SIG-M5 (cell line): Measurements from ENCODE around the gene SLC37A2.

Experiments
- DNase-seq: peaks from one replicate; lab custom pipeline; 2025; lab: John Stamatoyannopoulos, UW

SLC37A2 gene

GRCh38 chr11:125111001-125111342 is 47.9 kb downstream of the SLC37A2 start:
- DNase-seq: no peak

- peak; percentile 75 for DNase-seq
Observed at GRCh38 chr11:125111343-125112207, 48.5 kb downstream of the SLC37A2 start, which contains the start of gene TMEM218. TSS of gene TMEM218 (minus strand) at chr11:125111626. CDS start at chr11:125102241, 9,385 bp downstream.

DNA sequence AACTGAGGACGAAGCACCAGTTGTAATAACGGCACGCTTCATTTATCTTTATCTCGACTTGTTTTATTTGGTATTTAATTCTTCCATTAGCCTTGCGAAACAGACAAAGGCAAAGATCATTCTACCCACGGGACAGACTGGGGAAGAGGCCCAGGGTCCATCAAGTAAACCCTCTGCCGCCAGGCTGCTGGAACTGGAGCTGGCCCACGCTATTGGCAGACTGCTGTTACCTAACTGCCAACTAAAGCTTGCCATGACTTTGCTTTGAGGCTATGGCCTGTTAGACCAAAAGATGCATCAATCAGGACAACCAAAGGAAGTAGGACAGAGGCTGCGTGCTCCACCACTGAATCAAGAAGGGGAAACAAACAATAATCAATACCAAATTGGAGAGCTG is 49.1 kb downstream of the SLC37A2 start:
- DNase-seq: no peak

GRCh38 chr11:125114518-125114917 is 51.4 kb downstream of the SLC37A2 start:
- DNase-seq: no peak

GRCh38 chr11:125117429-125117828 is 54.3 kb downstream of the SLC37A2 start:
- no peak for DNase-seq

GRCh38 chr11:125123194-125123946 is 60.3 kb downstream of the SLC37A2 start:
- no peak for DNase-seq

DNA sequence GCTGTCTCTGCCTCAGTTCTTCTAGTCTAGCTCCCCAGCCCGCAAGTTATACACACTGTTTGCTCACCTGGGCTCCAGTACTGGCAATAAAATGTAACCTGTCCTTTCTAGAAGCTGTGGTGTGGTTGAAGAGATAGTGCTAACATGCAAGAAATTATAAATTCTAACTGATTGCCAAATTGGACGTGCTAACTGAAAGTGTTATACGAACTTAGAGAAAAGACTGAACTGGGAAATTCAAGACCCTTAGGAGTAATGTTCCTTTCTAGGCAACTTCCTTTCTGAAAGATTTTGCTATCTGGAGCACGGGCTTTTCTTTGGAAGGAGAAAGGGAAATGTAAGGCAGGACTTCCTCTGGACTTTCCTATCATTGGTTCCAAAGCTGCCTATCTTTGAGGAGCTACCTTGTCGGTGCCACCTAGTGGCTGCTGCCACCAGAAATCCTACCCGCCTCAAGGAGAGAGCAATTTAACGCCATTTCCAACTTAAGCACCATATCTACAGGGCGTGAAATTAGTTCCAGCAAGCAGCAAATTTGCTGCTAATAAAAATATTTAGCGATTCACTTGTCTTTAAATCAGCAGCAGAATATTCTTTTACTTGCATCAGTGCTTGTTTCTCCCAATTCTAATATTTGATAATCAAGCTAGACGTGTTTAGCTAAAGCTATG is 61.0 kb downstream of the SLC37A2 start:
- DNase-seq: no peak

- no peak for DNase-seq
Observed at GRCh38 chr11:125124618-125124992, 61.5 kb downstream of the SLC37A2 start.

GRCh38 chr11:125128450-125128849 is 65.3 kb downstream of the SLC37A2 start:
- no peak for DNase-seq

- DNase-seq: no peak
Observed at GRCh38 chr11:125129316-125129993, 66.3 kb downstream of the SLC37A2 start.

DNA sequence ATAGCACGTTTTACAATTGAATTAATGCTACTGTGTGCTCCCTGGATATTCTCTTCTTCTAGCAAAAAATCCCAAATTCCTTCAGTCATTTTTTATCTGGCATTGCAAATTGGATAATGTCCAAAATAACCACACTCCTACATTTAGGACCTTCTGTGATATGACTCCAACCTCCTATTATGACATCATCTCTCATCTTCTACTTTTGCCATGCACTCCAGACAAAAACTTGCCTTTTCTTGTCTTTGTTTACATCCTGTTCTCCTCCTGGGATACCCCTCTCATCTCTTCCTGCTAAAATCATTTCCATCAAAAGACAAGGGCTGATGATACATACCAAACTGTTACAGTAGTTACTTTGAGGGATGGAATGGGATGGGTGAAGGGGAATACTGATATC is 69.0 kb downstream of the SLC37A2 start:
- DNase-seq: no peak

DNA sequence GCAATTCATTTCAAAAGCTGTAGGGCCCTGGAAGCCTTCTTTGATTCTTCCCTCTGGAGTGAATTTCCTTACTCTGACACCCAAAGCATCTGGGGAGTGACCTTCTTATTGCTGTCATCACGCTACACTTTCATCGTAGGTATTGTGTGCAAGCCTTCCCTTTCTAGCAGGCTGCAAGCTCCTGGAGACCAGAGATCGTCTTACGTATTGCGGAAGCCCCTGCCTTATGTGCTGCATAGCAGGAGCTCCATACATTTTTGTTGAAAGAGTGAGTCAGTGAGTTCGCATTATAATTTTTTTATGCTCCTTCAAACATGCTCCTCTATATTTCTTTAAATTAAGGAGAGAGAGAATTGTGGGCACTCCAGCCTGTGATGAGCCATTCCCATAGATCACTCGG is 69.5 kb downstream of the SLC37A2 start:
- no peak for DNase-seq

DNA sequence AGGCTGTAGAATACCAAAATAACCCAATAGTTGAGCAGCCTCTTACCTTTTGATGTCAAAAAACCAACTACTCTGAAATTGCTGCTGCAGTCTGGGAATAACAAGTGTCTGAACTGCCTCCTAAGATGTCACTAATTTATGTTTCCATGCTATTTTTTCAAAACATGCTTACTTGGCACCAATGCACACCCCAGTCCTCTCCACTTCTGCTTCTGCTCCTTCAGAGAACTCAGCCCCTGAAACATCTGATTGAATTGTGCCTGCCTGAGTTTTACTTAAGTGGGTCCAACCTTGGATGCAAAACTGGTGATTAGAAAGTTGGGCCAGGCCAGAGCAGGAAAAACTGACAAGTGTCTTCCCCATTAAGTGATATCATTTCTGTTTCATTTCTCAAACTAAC is 72.9 kb downstream of the SLC37A2 start:
- no peak for DNase-seq

DNA sequence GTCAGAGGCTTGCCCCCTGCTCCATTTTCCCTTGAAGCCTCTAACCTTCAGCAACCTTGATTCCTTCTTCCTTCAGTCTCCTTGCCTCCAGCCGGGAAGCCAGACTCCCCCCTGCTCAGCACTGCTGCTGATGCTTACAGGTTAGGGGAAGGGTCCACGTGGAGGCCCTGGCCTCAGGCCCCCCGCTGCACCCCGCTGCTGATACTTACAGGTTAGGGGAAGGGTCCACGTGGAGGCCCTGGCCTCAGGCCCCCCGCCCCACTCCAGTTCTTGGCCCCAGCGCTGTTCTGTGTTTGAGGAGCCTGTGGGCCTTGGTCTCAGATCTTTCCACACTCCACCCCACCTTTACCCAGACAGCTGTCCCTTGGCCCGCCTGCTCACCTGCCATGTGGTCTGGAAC is 75.9 kb downstream of the SLC37A2 start:
- DNase-seq: no peak

DNA sequence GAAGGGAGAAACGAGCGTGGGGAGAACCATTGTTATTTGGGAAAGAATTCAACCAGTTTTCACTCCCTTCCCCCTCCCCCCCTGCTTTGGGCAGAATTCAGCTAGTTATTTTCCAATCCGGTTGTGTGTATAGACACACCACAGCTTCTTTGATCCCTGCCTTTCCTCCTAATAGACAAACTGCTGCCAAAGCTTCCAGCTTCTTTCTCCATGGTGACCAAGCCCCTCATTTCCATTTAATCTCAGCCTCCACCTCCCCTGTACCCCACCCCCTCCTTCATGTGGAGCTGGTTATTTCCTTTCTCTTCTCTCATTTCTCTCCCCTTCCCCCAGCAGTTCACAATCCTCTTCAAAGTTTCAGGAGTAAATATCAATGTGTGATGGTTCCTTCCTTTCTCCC is 76.7 kb downstream of the SLC37A2 start:
- DNase-seq: no peak
